Measurements from ENCODE around the gene TLE4. TPM values are rescaled to one million over a fixed set of nuclear protein-coding genes. Genes with fewer than 3 reads are reported as not detected.
A peak's percentile ranks its signal among the peaks of the same experiment; 100 is the strongest.

TLE4 gene
- total and polyA plus RNA-seq, 2 donors (not counting 1 experiment from before 2014, with no cell fraction given) = 13.5 to 35.0 TPM

DNA sequence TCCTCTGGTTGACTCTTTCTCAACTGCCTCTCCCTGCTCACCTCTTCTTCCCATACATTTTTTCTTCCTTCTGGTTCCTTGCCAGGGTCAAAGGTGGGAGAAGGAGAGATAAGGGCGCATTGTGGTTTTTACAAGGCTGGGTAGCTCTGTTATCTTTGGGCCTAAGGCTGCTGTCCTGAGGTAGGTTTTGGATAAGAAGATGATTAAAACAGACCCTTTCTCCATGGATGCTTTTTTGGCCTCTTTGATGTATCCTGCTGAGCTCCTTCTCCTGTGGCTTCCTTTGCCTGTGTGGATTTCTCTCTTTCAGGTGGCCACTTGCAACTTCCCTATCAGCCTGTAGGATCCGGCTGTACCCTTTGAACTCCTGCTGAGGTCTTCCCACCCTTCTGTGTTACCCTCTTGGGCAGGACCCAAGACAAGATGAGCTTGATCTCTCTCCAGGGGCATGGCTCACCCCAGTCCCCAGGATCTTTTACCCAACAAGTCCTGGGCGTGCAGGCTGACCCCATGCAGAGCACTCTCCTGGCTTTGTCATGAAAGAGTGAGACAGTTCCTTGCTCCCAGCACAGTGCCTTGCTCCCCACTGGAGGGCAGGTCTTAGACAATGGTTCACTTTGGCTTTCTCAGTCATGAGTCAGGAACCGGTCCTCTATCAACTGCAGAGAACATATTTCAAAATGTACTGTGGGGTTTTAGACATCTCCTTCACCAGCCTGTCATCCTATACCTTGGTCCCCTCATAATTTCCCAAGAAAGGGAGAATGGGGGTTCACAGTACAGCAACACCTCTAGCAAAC is 197.9 kb downstream of the TLE4 start:
- no peaks in the 10 kb centered on the region for H3K27me3 ChIP-seq (ENCODE audit: control insufficient read depth, insufficient read depth, low read length)
- H2AFZ ChIP-seq (ENCODE audit: low read length) = no peak overlapping the region
- H3K79me2 ChIP-seq (ENCODE audit: control insufficient read depth, insufficient read depth, low read length) = no peaks in the 10 kb centered on the region
- H4K20me1 ChIP-seq (ENCODE audit: control insufficient read depth, extremely low read depth, insufficient read depth, low read length) = no peaks in the 10 kb centered on the region
- no peak for DNase-seq (ENCODE audit: low read depth in 2 of 2)
- H3K4me3 ChIP-seq (replicated peaks in 1 of 4; ENCODE audit: control extremely low read depth in 1 of 4, insufficient read depth in 1 of 4, low read depth in 3 of 4, low read length in 4 of 4) = no peak overlapping the region
- no peak overlapping the region for H3K9ac ChIP-seq (ENCODE audit: insufficient read depth, low read length)
- no peaks in the 10 kb centered on the region for H3K4me1 ChIP-seq (ENCODE audit: control insufficient read depth, extremely low read depth, insufficient read depth, low read length)
- H3K27ac ChIP-seq (ENCODE audit: insufficient read depth, low read length) = no peak overlapping the region
- no peak for TF ChIP-seq EZH2 (IDR thresholded peaks at IDR 0.05; ENCODE audit: low read length, missing control alignments)
- TF ChIP-seq, protein P1, sequence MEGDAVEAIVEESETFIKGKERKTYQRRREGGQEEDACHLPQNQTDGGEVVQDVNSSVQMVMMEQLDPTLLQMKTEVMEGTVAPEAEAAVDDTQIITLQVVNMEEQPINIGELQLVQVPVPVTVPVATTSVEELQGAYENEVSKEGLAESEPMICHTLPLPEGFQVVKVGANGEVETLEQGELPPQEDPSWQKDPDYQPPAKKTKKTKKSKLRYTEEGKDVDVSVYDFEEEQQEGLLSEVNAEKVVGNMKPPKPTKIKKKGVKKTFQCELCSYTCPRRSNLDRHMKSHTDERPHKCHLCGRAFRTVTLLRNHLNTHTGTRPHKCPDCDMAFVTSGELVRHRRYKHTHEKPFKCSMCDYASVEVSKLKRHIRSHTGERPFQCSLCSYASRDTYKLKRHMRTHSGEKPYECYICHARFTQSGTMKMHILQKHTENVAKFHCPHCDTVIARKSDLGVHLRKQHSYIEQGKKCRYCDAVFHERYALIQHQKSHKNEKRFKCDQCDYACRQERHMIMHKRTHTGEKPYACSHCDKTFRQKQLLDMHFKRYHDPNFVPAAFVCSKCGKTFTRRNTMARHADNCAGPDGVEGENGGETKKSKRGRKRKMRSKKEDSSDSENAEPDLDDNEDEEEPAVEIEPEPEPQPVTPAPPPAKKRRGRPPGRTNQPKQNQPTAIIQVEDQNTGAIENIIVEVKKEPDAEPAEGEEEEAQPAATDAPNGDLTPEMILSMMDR (conservative IDR thresholded peaks at IDR 0.05 in 1 of 2, IDR thresholded peaks at IDR 0.05 in 1 of 2; ENCODE audit: low read depth in 1 of 2, low read length in 2 of 2) = no peak
- no peaks in the 10 kb centered on the region for H3K36me3 ChIP-seq (ENCODE audit: control insufficient read depth, insufficient read depth, low read length)
- no peaks in the 10 kb centered on the region for H3K9me3 ChIP-seq (ENCODE audit: control insufficient read depth, insufficient read depth, low read depth, low read length)
- no peak overlapping the region for H3K4me2 ChIP-seq (ENCODE audit: extremely low read depth, insufficient read depth, low read length)

DNA sequence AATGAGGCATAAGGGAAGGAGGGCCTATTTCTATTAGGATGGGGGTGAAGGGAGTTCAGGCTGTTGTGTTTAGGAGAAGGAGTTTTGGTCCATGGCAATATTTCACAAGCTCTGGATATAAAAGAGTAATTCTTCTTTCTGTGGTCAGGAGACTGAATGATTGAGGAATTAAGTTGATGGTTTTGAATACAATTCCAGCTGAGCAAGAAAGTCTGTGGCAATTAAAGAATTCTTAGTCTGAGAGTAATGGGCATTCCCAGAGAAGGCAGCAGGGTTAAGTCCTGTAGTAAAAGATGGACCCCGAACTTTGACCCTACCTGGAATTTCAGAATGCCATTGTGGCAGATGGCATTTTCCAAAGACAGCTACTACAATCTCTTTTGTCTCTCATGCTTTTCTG is 202.6 kb downstream of the TLE4 start:
- TF ChIP-seq EZH2 (IDR thresholded peaks at IDR 0.05; ENCODE audit: low read length, missing control alignments) = no peak
- TF ChIP-seq, protein P1 (conservative IDR thresholded peaks at IDR 0.05 in 1 of 2, IDR thresholded peaks at IDR 0.05 in 1 of 2; ENCODE audit: low read depth in 1 of 2, low read length in 2 of 2) = no peak
- H3K36me3 ChIP-seq (ENCODE audit: control insufficient read depth, insufficient read depth, low read length) = no peaks in the 10 kb centered on the region
- peak in 1 of 2 donors; percentile 36 for DNase-seq (ENCODE audit: low read depth in 2 of 2)

More for the DNA sequence above, 202.6 kb downstream of the TLE4 start:
- Histone ChIP-seq H2AFZ (ENCODE audit: low read length) (no peak overlapping the region), H3K27ac (ENCODE audit: insufficient read depth, low read length) (no peak overlapping the region), H3K27me3 (ENCODE audit: control insufficient read depth, insufficient read depth, low read length) (no peaks in the 10 kb centered on the region), H3K9ac (ENCODE audit: insufficient read depth, low read length) (no peak overlapping the region), H3K4me3 (replicated peaks in 1 of 4; ENCODE audit: control extremely low read depth in 1 of 4, insufficient read depth in 1 of 4, low read depth in 3 of 4, low read length in 4 of 4) (no peak overlapping the region), H3K9me3 (ENCODE audit: control insufficient read depth, insufficient read depth, low read depth, low read length) (no peaks in the 10 kb centered on the region), H3K79me2 (ENCODE audit: control insufficient read depth, insufficient read depth, low read length) (no peaks in the 10 kb centered on the region), H4K20me1 (ENCODE audit: control insufficient read depth, extremely low read depth, insufficient read depth, low read length) (no peaks in the 10 kb centered on the region), H3K4me1 (ENCODE audit: control insufficient read depth, extremely low read depth, insufficient read depth, low read length) (no peaks in the 10 kb centered on the region), H3K4me2 (ENCODE audit: extremely low read depth, insufficient read depth, low read length) (no peak overlapping the region)
